OCI-LY7 (cell line): ENCODE results near the gene GRN. TPM values are rescaled to one million over a fixed set of nuclear protein-coding genes. Genes with fewer than 3 reads are reported as not detected.

Experiments
- BruUV-seq: library from RNA; stranded (reverse); fragments of 400-500 nt; replicated peaks from 2 replicates; lab custom pipeline; 2021; lab: Mats Ljungman, UMichigan
- CTCF ChIA-PET: fragments of 300-600 bp; sonication (Branson Sonifier 250); formaldehyde crosslinking; loops from one replicate; lab custom pipeline; 2022; ENCODE audit warnings: antibody characterized with exemption; ENCODE audit not compliant: unreplicated experiment; lab: Charles Lee
- POLR2A ChIA-PET: fragments of 300-600 bp; sonication (Branson Sonifier 250); formaldehyde crosslinking; loops from one replicate; lab custom pipeline; 2022; ENCODE audit warnings: antibody characterized with exemption; lab: Charles Lee
- DNase-seq: peaks from one replicate; pipeline ENCODE4 v3.0.0-alpha.2; 2015; ENCODE audit warnings: low spot score
- H2AFZ ChIP-seq: fragments of 200-600 bp; sonication (generic), shearing (Covaris generic); 2 replicates; pipeline ENCODE4 v1.6.1; 2014; ENCODE audit warnings: mild to moderate bottlenecking, antibody characterized with exemption, low read length, moderate library complexity
- H3K27ac ChIP-seq: fragments of 200-600 bp; sonication (generic); 2 replicates; pipeline ENCODE4 v1.5.1; 2014; ENCODE audit warnings: mixed run types, low read depth, mild to moderate bottlenecking, moderate library complexity, low read length, inconsistent platforms; ENCODE audit not compliant: poor library complexity, severe bottlenecking
- H3K36me3 ChIP-seq: fragments of 200-600 bp; sonication (generic); 2 replicates; pipeline ENCODE4 v1.6.1; 2014; ENCODE audit warnings: mild to moderate bottlenecking, antibody characterized with exemption, low read length, moderate library complexity, mixed read lengths; ENCODE audit not compliant: insufficient read depth
- H3K4me1 ChIP-seq: fragments of 200-600 bp; sonication (generic); 2 replicates; pipeline ENCODE4 v1.5.1; 2014; ENCODE audit warnings: mild to moderate bottlenecking, low read length; ENCODE audit not compliant: insufficient read depth, poor library complexity, severe bottlenecking
- H3K4me2 ChIP-seq: fragments of 200-600 bp; sonication (generic); 2 replicates; pipeline ENCODE4 v1.6.1; 2014; ENCODE audit warnings: mild to moderate bottlenecking, low read length
- H3K4me3 ChIP-seq: fragments of 200-600 bp; sonication (generic); 2 replicates; pipeline ENCODE4 v1.5.1; 2014; ENCODE audit warnings: mild to moderate bottlenecking, low read depth, low read length; ENCODE audit not compliant: poor library complexity, severe bottlenecking
- H3K79me2 ChIP-seq: fragments of 200-600 bp; sonication (generic); 2 replicates; pipeline ENCODE4 v1.6.1; 2016; ENCODE audit warnings: low read depth, mild to moderate bottlenecking, low read length, moderate library complexity, mixed read lengths; ENCODE audit not compliant: insufficient read depth
- H3K9me2 ChIP-seq: fragments of 200-600 bp; sonication (generic); 2 replicates; pipeline ENCODE4 v1.6.1; 2016; ENCODE audit warnings: mild to moderate bottlenecking, low read length, mixed read lengths; ENCODE audit not compliant: insufficient read depth
- H3K9me3 ChIP-seq: fragments of 200-600 bp; sonication (generic); 2 replicates; pipeline ENCODE4 v1.6.1; 2014; ENCODE audit warnings: mild to moderate bottlenecking, mixed run types, low read length, mixed read lengths
- H4K20me1 ChIP-seq: fragments of 200-600 bp; sonication (generic); 2 replicates; pipeline ENCODE4 v1.6.1; 2014; ENCODE audit warnings: mild to moderate bottlenecking, antibody characterized with exemption, low read length, moderate library complexity, mixed read lengths; ENCODE audit not compliant: insufficient read depth
- CTCF ChIP-seq: fragments of 200-600 bp; sonication (generic); conservative IDR thresholded peaks from 2 replicates; pipeline ENCODE4 v1.5.1; 2014; ENCODE audit warnings: mild to moderate bottlenecking, antibody characterized with exemption, low read length, moderate library complexity, mixed read lengths
- EZH2phosphoT487 ChIP-seq: fragments of 200-600 bp; sonication (generic); IDR thresholded peaks from 2 replicates; pipeline ENCODE4 v1.6.1; 2018; ENCODE audit warnings: low read depth, borderline replicate concordance, mild to moderate bottlenecking, mixed run types, antibody characterized with exemption, low read length, moderate library complexity, mixed read lengths
- intact Hi-C: fragments of 100-400 bp; cut with micrococcal nuclease; formaldehyde crosslinking; loops from one replicate; pipeline ENCODE4 v1.10.0; 2022; ENCODE audit not compliant: unreplicated experiment
- total RNA-seq, 2 experiments: library from RNA; depleted of rRNA in 1 of 2; stranded (reverse); fragments of >200 nt in 1 of 2; shearing (Covaris generic) in 1 of 2; gene quantifications; 2 replicates each; pipeline ENCODE4 v1.2.3, GENCODE V29; 2014 to 2022

Gene GRN
- total RNA-seq, 2 experiments from 2014 or later = 203 to 247 TPM

GRCh38 chr17:44331249-44331760, 13.8 kb upstream of the GRN start:
- no peaks in the 10 kb centered on the region for H3K79me2 ChIP-seq
- H2AFZ ChIP-seq = peak overlapping the region; percentile 83; the same call in 1 of the 2 replicates
- H3K9me3 ChIP-seq = no peaks in the 10 kb centered on the region
- H3K27ac ChIP-seq = peak overlapping the region; percentile 61
- H4K20me1 ChIP-seq = no peaks in the 10 kb centered on the region
- DNase-seq = peak; percentile 90
- peak overlapping the region; percentile 52 for H3K4me2 ChIP-seq
- POLR2A ChIA-PET = interaction anchor here (0.5 kb wide), 1 partner anchor 190 kb away, joined by 6 read pairs; no protein-coding TSS in a partner anchor
- CTCF ChIA-PET = interaction anchor here (0.9 to 1.5 kb wide), 2 partner anchors 16 to 121 kb away, joined by 3 to 4 read pairs; no protein-coding TSS in a partner anchor
- no peaks in the 10 kb centered on the region for H3K36me3 ChIP-seq
- H3K9me2 ChIP-seq = no peaks in the 10 kb centered on the region
- TF ChIP-seq CTCF (peak; percentile 96), EZH2phosphoT487 (no peak)
- BruUV-seq = no TSS peak
- peak overlapping the region; percentile 4 for H3K4me3 ChIP-seq
- H3K4me1 ChIP-seq = peaks cover 66% of the 10 kb centered on the region
- intact Hi-C loops = no loop called here

- no TSS peak for BruUV-seq
- Histone ChIP-seq H2AFZ (no peak overlapping the region), H4K20me1 (no peaks in the 10 kb centered on the region), H3K4me3 (no peak overlapping the region), H3K9me2 (no peaks in the 10 kb centered on the region), H3K27ac (no peak overlapping the region), H3K36me3 (no peaks in the 10 kb centered on the region), H3K4me2 (no peak overlapping the region), H3K9me3 (no peaks in the 10 kb centered on the region), H3K79me2 (no peaks in the 10 kb centered on the region), H3K4me1 (peaks cover 50% of the 10 kb centered on the region)
- ChIA-PET CTCF (interaction anchor here (0.7 kb wide), 1 partner anchor 15 kb away, joined by 3 read pairs; no protein-coding TSS in a partner anchor), POLR2A (interaction anchor here (1.4 kb wide), 1 partner anchor 14 kb away, joined by 4 read pairs; no protein-coding TSS in a partner anchor)
- TF ChIP-seq CTCF = no peak
- TF ChIP-seq EZH2phosphoT487 = no peak
- no peak for DNase-seq
- intact Hi-C loops = no loop called here
These were observed 11.7 kb upstream of the GRN start for GRCh38 chr17:44333371-44333770.

GRCh38 chr17:44334315-44334714, 10.8 kb upstream of the GRN start:
- H3K79me2 ChIP-seq = no peaks in the 10 kb centered on the region
- no peaks in the 10 kb centered on the region for H3K9me2 ChIP-seq
- no peak overlapping the region for H3K4me3 ChIP-seq
- POLR2A ChIA-PET = interaction anchor here (1.4 to 2.3 kb wide), 2 partner anchors 11 to 13 kb away, joined by 4 to 11 read pairs; partner anchors contain the start of gene GRN
- H4K20me1 ChIP-seq = no peaks in the 10 kb centered on the region
- TF ChIP-seq CTCF (no peak), EZH2phosphoT487 (no peak)
- H3K4me2 ChIP-seq = peak overlapping the region; percentile 61
- no peaks in the 10 kb centered on the region for H3K36me3 ChIP-seq
- H3K9me3 ChIP-seq = no peaks in the 10 kb centered on the region
- H3K4me1 ChIP-seq = peaks cover 42% of the 10 kb centered on the region
- H2AFZ ChIP-seq = peak overlapping the region; percentile 74
- CTCF ChIA-PET = interaction anchor here (2.2 kb wide), 1 partner anchor 11 kb away, joined by 8 read pairs; the partner anchor contains the start of gene GRN
- peak overlapping the region; percentile 49 for H3K27ac ChIP-seq
- no peak for DNase-seq
- intact Hi-C loops = no loop called here
- BruUV-seq = no TSS peak
